ENCODE data around the gene MACC1. TPM values are rescaled to one million over a fixed set of nuclear protein-coding genes. Genes with fewer than 3 reads are reported as not detected.

MACC1 gene
- total and polyA plus RNA-seq, 2 experiments from 2014 or later, result 3.4 to 13.4 TPM

GRCh38 chr7:20241911-20242261 is 24.7 kb upstream of the MACC1 start (continued):
- no peak for TF ChIP-seq ZNF462 (CRISPR knock-in tag; IDR thresholded peaks at IDR 0.05)
- TF ChIP-seq NANOG (IDR thresholded peaks at IDR 0.05; ENCODE audit: borderline replicate concordance), result no peak
- no peak for TF ChIP-seq ZNF331 (CRISPR knock-in tag; IDR thresholded peaks at IDR 0.05; ENCODE audit: low read depth)
- TF ChIP-seq STAT1 (IDR thresholded peaks at IDR 0.05; ENCODE audit: unreplicated experiment), result no peak

GRCh38 chr7:20241194-20241910 is 24.2 kb upstream of the MACC1 start:
- H3K36me3 ChIP-seq (ENCODE audit: insufficient read depth), result no peaks in the 10 kb centered on the region
- H4K20me1 ChIP-seq (replicated peaks; ENCODE audit: insufficient read depth), result no peaks in the 10 kb centered on the region
- H3K27ac ChIP-seq (ENCODE audit: low read depth), result no peak overlapping the region
- no peaks in the 10 kb centered on the region for H3K79me2 ChIP-seq (replicated peaks; ENCODE audit: insufficient read depth)
- no peak for TF ChIP-seq EZH2phosphoT487 (IDR thresholded peaks at IDR 0.05; ENCODE audit: unreplicated experiment)
- ATAC-seq (no peak), DNase-seq (ENCODE audit: low spot score) (no peak)
- H2AFZ ChIP-seq, result no peak overlapping the region
- no peak overlapping the region for H3K4me3 Mint-ChIP-seq
- H3K4me1 ChIP-seq (ENCODE audit: insufficient read depth), result peaks cover 5% of the 10 kb centered on the region; the same call in 1 of the 2 replicates
- peaks cover 13% of the 10 kb centered on the region; the same call in 2 of the 3 replicates for H3K4me1 Mint-ChIP-seq
- no peak overlapping the region for H3K4me2 ChIP-seq
- no peaks in the 10 kb centered on the region for H3F3A ChIP-seq (replicated peaks; ENCODE audit: low read depth)
- no peak overlapping the region for H3K4me3 ChIP-seq
- no peaks in the 10 kb centered on the region for H3K27me3 ChIP-seq (ENCODE audit: insufficient read depth)
- H3K27ac Mint-ChIP-seq, result no peak overlapping the region
- no peaks in the 10 kb centered on the region for H3K27me3 Mint-ChIP-seq (ENCODE audit: insufficient read depth, low read depth, poor library complexity)
- no peaks in the 10 kb centered on the region for H3K36me3 Mint-ChIP-seq (ENCODE audit: low read depth)
- H3K9me2 ChIP-seq (ENCODE audit: insufficient read depth), result peaks cover 7% of the 10 kb centered on the region; the same call in 1 of the 2 replicates
- H3K9me3 Mint-ChIP-seq, result no peaks in the 10 kb centered on the region

Data from GM23338 (cell line).